K562 (cell line): ENCODE results near the gene UNC119B. TPM values are rescaled to one million over a fixed set of nuclear protein-coding genes. Genes with fewer than 3 reads are reported as not detected.

ENCODE experiments used
- ATAC-seq: fragments of 200-7000 bp; cut with Tn5 transposase; 3 replicates; pipeline ENCODE4 v1.9.1; 2020; ENCODE audit warnings: moderate library complexity
- BruUV-seq: library from RNA; stranded (reverse); fragments of 400-500 nt; replicated peaks from 2 replicates; lab custom pipeline; 2021; lab: Mats Ljungman, UMichigan
- CTCF ChIA-PET: fragments of 300-600 bp; formaldehyde crosslinking; extraction: SDS; loops from one replicate; lab custom pipeline; 2021; ENCODE audit warnings: low intra/inter-chr PET ratio; lab: Yijun Ruan, JAX
- POLR2A ChIA-PET: fragments of 300-600, 350-650 bp; sonication (Branson Sonifier 250); formaldehyde crosslinking; extraction: SDS; loops from one replicate; lab custom pipeline; 2021; ENCODE audit warnings: antibody characterized with exemption, inconsistent platforms; lab: Yijun Ruan, JAX
- DNase-seq, 4 experiments: peaks; one replicate each; pipeline versions ENCODE4 v3.0.0 to v3.0.0-alpha.2; 2011 to 2018; ENCODE audit warnings: low spot score in 3 of 4, mixed read lengths in 3 of 4; ENCODE audit errors: extremely low read depth in 1 of 4
- FAIRE-seq: peaks from 2 replicates; lab custom pipeline; 2011; peaks lifted over from hg19 to GRCh38; lab: Jason Lieb, UNC
- H2AFZ ChIP-seq: 2 replicates; pipeline ENCODE4 v1.6.0; 2011; ENCODE audit warnings: low read depth, low read length, control low read depth, inconsistent platforms
- H3K27ac ChIP-seq: fragments of 200-600 bp; 3 replicates; pipeline ENCODE4 v1.8.0; 2011; ENCODE audit warnings: low read depth, mild to moderate bottlenecking, control low read depth, inconsistent platforms, low read length, moderate library complexity, mixed read lengths; ENCODE audit errors: extremely low read depth
- H3K27me3 ChIP-seq, 2 experiments: fragments of 300-600 bp in 1 of 2; 2 replicates in 1 of 2; 3 replicates in 1 of 2; pipeline versions ENCODE4 v1.6.0 to v1.8.0; 2011; ENCODE audit warnings: inconsistent platforms in 2 of 2, low read length in 2 of 2, mild to moderate bottlenecking in 1 of 2, mixed read lengths in 1 of 2, moderate library complexity in 1 of 2; ENCODE audit not compliant: control insufficient read depth in 2 of 2, insufficient read depth in 2 of 2
- H3K36me3 ChIP-seq: fragments of 300-600 bp; 3 replicates; pipeline ENCODE4 v1.8.0; 2011; ENCODE audit warnings: mild to moderate bottlenecking, low read length, inconsistent platforms; ENCODE audit not compliant: control insufficient read depth, insufficient read depth
- H3K4me1 ChIP-seq, 2 experiments: fragments of 200-600 bp in 1 of 2; replicated peaks in 1 of 2; 2 replicates in 1 of 2; 3 replicates in 1 of 2; pipeline versions ENCODE4 v1.5.1 to v1.8.0; 2011; ENCODE audit warnings: inconsistent platforms in 2 of 2, low read length in 2 of 2, mild to moderate bottlenecking in 1 of 2, mixed read lengths in 1 of 2, moderate library complexity in 1 of 2; ENCODE audit not compliant: control insufficient read depth in 2 of 2, insufficient read depth in 2 of 2
- H3K4me2 ChIP-seq: 2 replicates; pipeline ENCODE4 v1.6.1; 2011; ENCODE audit warnings: low read length, control low read depth, inconsistent platforms, mixed read lengths; ENCODE audit not compliant: insufficient read depth
- H3K4me3 ChIP-seq: fragments of 200-600 bp; sonication (generic), shearing (Covaris generic); 2 replicates; pipeline ENCODE4 v1.5.1; 2016; ENCODE audit warnings: control low read depth, inconsistent platforms
- H3K79me2 ChIP-seq: fragments of 200-600 bp; 3 replicates; pipeline ENCODE4 v1.8.0; 2011; ENCODE audit warnings: low read length, inconsistent platforms; ENCODE audit not compliant: control insufficient read depth, insufficient read depth
- H3K9ac ChIP-seq, 2 experiments: 2 replicates each; pipeline versions ENCODE4 v1.6.0 to v1.6.1; 2011; ENCODE audit warnings: low read depth in 2 of 2, low read length in 2 of 2, control low read depth in 1 of 2, inconsistent platforms in 1 of 2, mild to moderate bottlenecking in 1 of 2, mixed read lengths in 1 of 2; ENCODE audit not compliant: insufficient read depth in 1 of 2
- H3K9me1 ChIP-seq: one replicate; pipeline ENCODE4 v1.6.0; 2011; ENCODE audit warnings: inconsistent platforms, mild to moderate bottlenecking, low read length, moderate library complexity; ENCODE audit not compliant: control insufficient read depth, insufficient read depth
- H3K9me3 ChIP-seq: replicated peaks from 2 replicates; pipeline ENCODE4 v1.5.1; 2011; ENCODE audit warnings: low read depth, low read length, inconsistent platforms; ENCODE audit not compliant: control insufficient read depth, insufficient read depth
- H4K20me1 ChIP-seq: replicated peaks from 2 replicates; pipeline ENCODE4 v1.6.1; 2011; ENCODE audit warnings: low read length, inconsistent platforms, mixed read lengths; ENCODE audit not compliant: control insufficient read depth, insufficient read depth
- CTCFL ChIP-seq: IDR thresholded peaks from 2 replicates; pipeline ENCODE4 v1.6.1; 2011; ENCODE audit warnings: borderline replicate concordance, low read depth, mild to moderate bottlenecking, moderate library complexity, low read length; ENCODE audit not compliant: insufficient read depth, poor library complexity, severe bottlenecking
- GTF2E2 ChIP-seq: fragments of 200-800 bp; sonication (Bioruptor generic); IDR thresholded peaks from 2 replicates; pipeline ENCODE4 v1.6.1; 2016; ENCODE audit warnings: missing genetic modification characterization, missing compliant biosample characterization
- KLF13 ChIP-seq: fragments of 450-650 bp; IDR thresholded peaks from 2 replicates; pipeline ENCODE4 v1.6.1; 2016; ENCODE audit warnings: missing genetic modification characterization, low read depth, mild to moderate bottlenecking, missing compliant biosample characterization, moderate library complexity, borderline replicate concordance
- NBN ChIP-seq: fragments of 450-650 bp; IDR thresholded peaks from 2 replicates; pipeline ENCODE4 v1.6.1; 2016; ENCODE audit warnings: low read depth, mild to moderate bottlenecking
- PTRF ChIP-seq: fragments of 450-650 bp; IDR thresholded peaks from 2 replicates; pipeline ENCODE4 v1.6.1; 2016; ENCODE audit warnings: mild to moderate bottlenecking, missing genetic modification characterization, missing compliant biosample characterization
- PTTG1 ChIP-seq: fragments of 450-650 bp; IDR thresholded peaks from 2 replicates; pipeline ENCODE4 v1.6.1; 2016; ENCODE audit warnings: low read depth, mild to moderate bottlenecking, missing genetic modification characterization, missing compliant biosample characterization
- RBM17 ChIP-seq: fragments of 200-400 bp; formaldehyde crosslinking; IDR thresholded peaks from 2 replicates; pipeline ENCODE4 v1.6.1; 2017; ENCODE audit warnings: low read depth, mild to moderate bottlenecking, low read length, borderline replicate concordance
- TBL1XR1 ChIP-seq, 2 experiments: IDR thresholded peaks; 2 replicates each; pipeline ENCODE4 v1.6.1; 2012; ENCODE audit warnings: improper control_type of control experiment in 2 of 2, low read length in 2 of 2, mild to moderate bottlenecking in 1 of 2
- THAP12 ChIP-seq: fragments of 250-450 bp; sonication (Bioruptor Pico); IDR thresholded peaks from 2 replicates; pipeline ENCODE4 v1.9.0; 2021; ENCODE audit warnings: mild to moderate bottlenecking, inconsistent platforms
- ZNF175 ChIP-seq: fragments of 200-800 bp; sonication (Bioruptor generic); IDR thresholded peaks from 2 replicates; pipeline ENCODE4 v1.6.1; 2016; ENCODE audit warnings: low read depth, mild to moderate bottlenecking, missing genetic modification characterization, missing compliant biosample characterization
- ZNF224 ChIP-seq: sonication (generic); formaldehyde crosslinking; IDR thresholded peaks from 2 replicates; pipeline ENCODE4 v1.8.0; 2022; ENCODE audit warnings: mild to moderate bottlenecking, missing genetic modification reagents
- ZNF282 ChIP-seq: sonication (generic); formaldehyde crosslinking; IDR thresholded peaks from 2 replicates; pipeline ENCODE4 v1.8.1; 2023; ENCODE audit warnings: missing genetic modification reagents
- ZZZ3 ChIP-seq: fragments of 450-650 bp; IDR thresholded peaks from 2 replicates; pipeline ENCODE4 v1.6.1; 2016; ENCODE audit warnings: antibody characterized with exemption, mild to moderate bottlenecking, moderate library complexity
- WGBS: fragments of 100-300 bp; shearing (Covaris generic); methylation state at CpG from one replicate; pipeline ENCODE4 v1.1.6; 2016; ENCODE audit warnings: low coverage, mixed read lengths; ENCODE audit not compliant: insufficient coverage; ENCODE audit errors: missing lambda C conversion rate; 5-methylcytosine and 5-hydroxymethylcytosine counted together
- in situ Hi-C: fragments of 300-500 bp; cut with MboI; formaldehyde crosslinking; loops from 4 replicates; pipeline ENCODE4 v1.15.0; 2018; ENCODE audit warnings: inconsistent platforms, mixed read lengths
- intact Hi-C: fragments of 100-400 bp; cut with micrococcal nuclease; formaldehyde crosslinking; loops from 2 replicates; pipeline ENCODE4 v1.14.2; 2022
- polyA plus RNA-seq, 8 experiments: library from polyadenylated mRNA; depleted of rRNA in 4 of 8; stranded (reverse) in 5 of 8; unstranded in 3 of 8; fragments of >200 nt; fragmentation: Nextera tagmentation in 2 of 8; fragmentation: Illumina TruSeq in 1 of 8; extraction: Ambion mirVana in 2 of 8; extraction: Trizol in 1 of 8; gene quantifications; 2 replicates each; pipeline versions ENCODE4 v1.2.1 to v1.2.3, GENCODE V29; 2011 to 2014; ENCODE audit warnings: inconsistent platforms in 1 of 8, missing spikeins in 1 of 8
- total RNA-seq, 7 experiments: library from RNA; depleted of rRNA in 6 of 7; stranded (reverse); fragments of >200 nt in 6 of 7; fragmentation: Illumina TruSeq in 2 of 7; extraction: Trizol in 2 of 7; gene quantifications; 2 replicates each; pipeline versions ENCODE4 v1.2.1 to v1.2.3, GENCODE V29; 2011 to 2021; ENCODE audit warnings: low replicate concordance in 1 of 7
- TF ChIP-seq, protein P1 (sequence below): fragments of 450-650 bp; IDR thresholded peaks from 2 replicates; pipeline ENCODE4 v1.6.1; 2018; ENCODE audit not compliant: partially characterized antibody
- TF ChIP-seq, protein P2 (sequence below): sonication (generic); formaldehyde crosslinking; IDR thresholded peaks from 2 replicates; pipeline ENCODE4 v1.9.0; 2022; ENCODE audit warnings: mild to moderate bottlenecking, missing genetic modification reagents

UNC119B gene
- total and polyA plus RNA-seq, 9 of the 15 experiments (the other 6 are each of a cell fraction or from before 2014, with no cell fraction given): 4.0 to 34.5 (median 15.1) TPM

- Histone ChIP-seq H3K4me1 (peaks cover 17 to 19% of the 10 kb centered on the region in 2 experiments; a peak in 3 of 5 replicates), H3K27me3 (no peaks in the 10 kb centered on the region), H3K4me2 (no peak overlapping the region), H3K79me2 (peaks cover 65% of the 10 kb centered on the region), H3K9ac (no peak overlapping the region), H4K20me1 (peaks cover 19% of the 10 kb centered on the region), H3K9me1 (no peaks in the 10 kb centered on the region), H3K9me3 (no peaks in the 10 kb centered on the region), H3K27ac (no peak overlapping the region), H3K4me3 (no peak overlapping the region), H3K36me3 (peaks cover 53% of the 10 kb centered on the region), H2AFZ (no peak overlapping the region)
- WGBS: 71% methylated on average over 3 of the region's 3 CpGs
- no TSS peak for BruUV-seq
- DNase-seq: no peak
- intact Hi-C loops (no loop called here), in situ Hi-C loops (no loop called here)
- FAIRE-seq: no peak
- no peak for ATAC-seq
- ChIA-PET POLR2A (interaction anchor here (3.3 kb wide), 1 partner anchor 12 kb away, joined by 10 read pairs; no protein-coding TSS in a partner anchor), CTCF (no interaction called here)
- TF ChIP-seq PTRF (tag) (no peak), ZZZ3 (no peak), THAP12 (CRISPR knock-in tag) (no peak), GTF2E2 (tag) (no peak), ZNF175 (CRISPR knock-in tag) (no peak), KLF13 (tag) (no peak), TBL1XR1 (IDR thresholded peaks at IDR 0.05; ENCODE audit: low read length in 2 of 2) (no peak), PTTG1 (tag) (no peak), ZNF282 (CRISPR knock-in tag) (no peak), NBN (no peak), RBM17 (no peak), CTCFL (no peak), ZNF224 (CRISPR knock-in tag) (no peak)
- TF ChIP-seq, protein P1, sequence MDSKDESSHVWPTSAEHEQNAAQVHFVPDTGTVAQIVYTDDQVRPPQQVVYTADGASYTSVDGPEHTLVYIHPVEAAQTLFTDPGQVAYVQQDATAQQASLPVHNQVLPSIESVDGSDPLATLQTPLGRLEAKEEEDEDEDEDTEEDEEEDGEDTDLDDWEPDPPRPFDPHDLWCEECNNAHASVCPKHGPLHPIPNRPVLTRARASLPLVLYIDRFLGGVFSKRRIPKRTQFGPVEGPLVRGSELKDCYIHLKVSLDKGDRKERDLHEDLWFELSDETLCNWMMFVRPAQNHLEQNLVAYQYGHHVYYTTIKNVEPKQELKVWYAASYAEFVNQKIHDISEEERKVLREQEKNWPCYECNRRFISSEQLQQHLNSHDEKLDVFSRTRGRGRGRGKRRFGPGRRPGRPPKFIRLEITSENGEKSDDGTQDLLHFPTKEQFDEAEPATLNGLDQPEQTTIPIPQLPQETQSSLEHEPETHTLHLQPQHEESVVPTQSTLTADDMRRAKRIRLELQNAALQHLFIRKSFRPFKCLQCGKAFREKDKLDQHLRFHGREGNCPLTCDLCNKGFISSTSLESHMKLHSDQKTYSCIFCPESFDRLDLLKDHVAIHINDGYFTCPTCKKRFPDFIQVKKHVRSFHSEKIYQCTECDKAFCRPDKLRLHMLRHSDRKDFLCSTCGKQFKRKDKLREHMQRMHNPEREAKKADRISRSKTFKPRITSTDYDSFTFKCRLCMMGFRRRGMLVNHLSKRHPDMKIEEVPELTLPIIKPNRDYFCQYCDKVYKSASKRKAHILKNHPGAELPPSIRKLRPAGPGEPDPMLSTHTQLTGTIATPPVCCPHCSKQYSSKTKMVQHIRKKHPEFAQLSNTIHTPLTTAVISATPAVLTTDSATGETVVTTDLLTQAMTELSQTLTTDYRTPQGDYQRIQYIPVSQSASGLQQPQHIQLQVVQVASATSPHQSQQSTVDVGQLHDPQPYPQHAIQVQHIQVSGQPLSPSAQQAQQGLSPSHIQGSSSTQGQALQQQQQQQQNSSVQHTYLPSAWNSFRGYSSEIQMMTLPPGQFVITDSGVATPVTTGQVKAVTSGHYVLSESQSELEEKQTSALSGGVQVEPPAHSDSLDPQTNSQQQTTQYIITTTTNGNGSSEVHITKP: no peak
- TF ChIP-seq, protein P2, sequence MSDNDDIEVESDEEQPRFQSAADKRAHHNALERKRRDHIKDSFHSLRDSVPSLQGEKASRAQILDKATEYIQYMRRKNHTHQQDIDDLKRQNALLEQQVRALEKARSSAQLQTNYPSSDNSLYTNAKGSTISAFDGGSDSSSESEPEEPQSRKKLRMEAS (CRISPR knock-in tag): no peak
These were observed 19.3 kb upstream of the UNC119B start for GRCh38 chr12:120690978-120691377.
